Gastrocnemius medialis (tissue), 4 donors: ENCODE data around the gene SLC25A36. TPM values are rescaled to one million over a fixed set of nuclear protein-coding genes. Genes with fewer than 3 reads are reported as not detected.
"Not testable (repeated sequence)": the region's sequence is repeated elsewhere in the genome, so short reads cannot be mapped to it uniquely, and the experiment has no call there.

ENCODE experiments used
- ATAC-seq, 2 donors: fragments of 150-250 bp; one replicate each; pipeline ENCODE4 v1.9.1; 2016
- DNase-seq, 2 donors: peaks; one replicate each; pipeline ENCODE4 v3.0.0-alpha.2; 2019
- H3K27ac ChIP-seq, 4 donors: fragments of 200-600 bp; sonication (generic); 1 replicate in 1 of 4; 2 replicates in 3 of 4; pipeline ENCODE4 v1.5.1; 2016 to 2018; ENCODE audit warnings: mild to moderate bottlenecking in 2 of 4, moderate library complexity in 1 of 4
- H3K27me3 ChIP-seq, 3 donors: fragments of 200-600 bp; sonication (generic) in 2 of 3; 1 replicate in 1 of 3; 2 replicates in 2 of 3; pipeline versions ENCODE4 v1.5.1 to v1.6.0; 2016 to 2019; ENCODE audit warnings: mild to moderate bottlenecking in 1 of 3, moderate library complexity in 1 of 3
- H3K36me3 ChIP-seq, 2 donors: fragments of 200-600 bp; sonication (generic) in 1 of 2; one replicate each; pipeline ENCODE4 v1.5.1; 2017 to 2018
- H3K4me1 ChIP-seq, 2 donors: fragments of 200-600 bp; sonication (generic) in 1 of 2; one replicate each; pipeline ENCODE4 v1.5.1; 2016 to 2017; ENCODE audit warnings: mild to moderate bottlenecking in 2 of 2
- H3K4me3 ChIP-seq, 4 donors: fragments of 200-600 bp; sonication (generic) in 3 of 4; 1 replicate in 1 of 4; 2 replicates in 3 of 4; pipeline ENCODE4 v1.5.1; 2016 to 2019; ENCODE audit warnings: mild to moderate bottlenecking in 2 of 4
- H3K9me3 ChIP-seq, 3 donors: fragments of 200-600 bp; sonication (generic) in 2 of 3; 1 replicate in 1 of 3; 2 replicates in 2 of 3; pipeline ENCODE4 v1.5.1; 2016 to 2019
- POLR2A ChIP-seq, 2 donors: fragments of 450-650 bp; IDR thresholded peaks; one replicate each; pipeline ENCODE4 v1.6.1; 2017; ENCODE audit warnings: antibody characterized with exemption in 2 of 2, mild to moderate bottlenecking in 2 of 2, moderate library complexity in 2 of 2
- in situ Hi-C, 4 donors: fragments of 200-750 bp; cut with MboI; loops; one replicate each; pipeline versions ENCODE4 v1.15.0 to v1.8.0; 2017; ENCODE audit warnings: low sequenced_read_pairs in 4 of 4
- intact Hi-C: fragments of 100-400 bp; cut with DNase I; formaldehyde crosslinking; loops from one replicate; pipeline ENCODE4 v1.15.1; 2023; ENCODE audit warnings: low total_unique reads
- total RNA-seq, 4 donors: library from RNA; depleted of rRNA; stranded (reverse); fragments of >200 nt; gene quantifications; one replicate each; pipeline versions ENCODE4 v1.1.0 to v1.2.3, GENCODE V29; 2016
- TF ChIP-seq, protein P1 (sequence below), 5 experiments: fragments of 450-650 bp in 3 of 5; fragments of 200-600 bp in 2 of 5; sonication (generic) in 2 of 5; IDR thresholded peaks in 4 of 5; conservative IDR thresholded peaks in 1 of 5; 1 replicate in 4 of 5; 2 replicates in 1 of 5; pipeline ENCODE4 v1.5.1; 2016 to 2019; ENCODE audit warnings: antibody characterized with exemption in 5 of 5, mild to moderate bottlenecking in 3 of 5, moderate library complexity in 3 of 5

The SLC25A36 gene
- total RNA-seq, 4 donors from 2014 or later: 17.3 to 74.7 (median 35.0) TPM

DNA sequence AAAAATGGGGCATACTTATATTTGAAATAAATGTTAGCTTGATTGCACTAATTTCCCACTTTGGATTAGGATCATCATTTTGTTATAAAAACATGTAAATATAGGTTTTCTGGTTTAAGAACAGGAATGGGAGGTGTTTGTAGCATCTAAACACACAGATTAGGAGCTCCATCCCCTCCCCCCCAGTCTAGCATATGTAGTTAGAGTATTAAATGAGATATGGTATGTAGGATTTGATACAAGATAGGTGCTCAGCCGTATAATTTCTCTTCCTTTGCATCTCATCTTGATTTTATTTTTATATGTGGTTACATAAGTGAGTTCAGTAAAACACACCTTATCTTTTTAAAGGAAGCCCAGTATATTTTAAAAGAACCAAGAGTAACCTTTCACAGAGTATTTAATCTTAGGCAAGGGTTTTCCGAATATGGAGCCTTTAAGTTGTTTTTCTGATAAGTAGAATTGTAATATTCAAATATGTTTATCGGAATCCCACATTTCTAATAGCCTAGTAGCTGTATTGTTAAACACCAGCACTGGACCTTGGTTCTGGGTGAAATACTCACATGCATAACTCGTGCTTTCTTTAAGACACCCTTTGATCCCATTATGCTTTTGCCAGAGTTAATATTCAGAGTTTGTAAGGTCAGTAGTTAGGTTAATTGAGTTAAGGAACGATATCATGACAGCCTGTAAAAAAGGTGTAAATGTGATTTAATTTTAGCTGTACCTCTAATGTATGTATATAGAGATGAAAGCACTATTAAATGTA, 2.3 kb downstream of the SLC25A36 start:
- intact Hi-C loops: loop anchor here (5.0 kb wide), 1 partner anchor 298 kb away; no protein-coding TSS in a partner anchor
- in situ Hi-C loops: loop anchor here in 1 of 4 donors (25.0 kb wide), 1 partner anchor 468 kb away; no protein-coding TSS in a partner anchor
- H3K4me1 ChIP-seq: peaks cover 57 to 60% of the 10 kb centered on the region in 2 donors

DNA sequence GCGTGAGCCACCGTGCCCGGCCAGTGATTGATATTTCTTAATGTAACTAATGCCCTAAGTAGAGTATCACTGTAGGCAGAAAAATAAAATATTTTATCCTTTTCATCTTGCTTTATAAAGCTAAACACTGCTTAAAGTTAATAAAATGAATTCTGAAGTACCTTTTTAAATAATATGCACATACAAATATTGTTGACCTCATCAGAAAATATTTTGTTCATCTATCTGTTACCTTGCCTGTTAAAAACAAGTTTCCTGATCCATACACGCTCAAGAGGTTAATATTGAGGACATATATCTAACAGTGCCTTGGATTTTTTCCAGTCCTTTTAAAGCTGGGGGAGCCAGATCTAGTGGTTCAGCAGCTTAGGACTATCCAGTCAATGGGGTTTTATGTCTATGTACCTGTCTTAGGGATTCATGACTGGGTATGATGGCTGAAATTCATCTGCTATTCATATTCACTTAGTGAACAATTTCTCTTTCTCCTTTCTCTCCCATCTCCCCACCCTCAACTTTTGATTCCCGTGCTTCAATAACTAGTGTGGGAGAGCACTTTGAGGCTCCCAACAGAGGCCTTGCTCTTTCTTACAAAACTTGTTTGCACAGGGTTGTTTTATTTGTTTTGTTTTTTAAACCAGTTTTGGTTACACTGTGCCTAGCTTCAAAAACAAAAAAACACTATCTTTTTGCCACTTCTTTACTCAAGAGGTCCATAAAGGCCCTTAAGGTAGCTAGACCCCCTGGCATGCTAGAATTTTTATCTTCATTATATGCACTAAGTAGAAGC, 7.0 kb downstream of the SLC25A36 start:
- Histone ChIP-seq H3K4me3 (no peak overlapping the region), H3K36me3 (no peaks in the 10 kb centered on the region), H3K9me3 (no peaks in the 10 kb centered on the region), H3K27me3 (no peaks in the 10 kb centered on the region), H3K4me1 (peaks cover 79 to 82% of the 10 kb centered on the region in 2 donors), H3K27ac (peak overlapping the region in 3 of 4 donors; percentile 12 to 30 (median 15))
- no peak for TF ChIP-seq POLR2A (IDR thresholded peaks at IDR 0.05)
- TF ChIP-seq, protein P1, sequence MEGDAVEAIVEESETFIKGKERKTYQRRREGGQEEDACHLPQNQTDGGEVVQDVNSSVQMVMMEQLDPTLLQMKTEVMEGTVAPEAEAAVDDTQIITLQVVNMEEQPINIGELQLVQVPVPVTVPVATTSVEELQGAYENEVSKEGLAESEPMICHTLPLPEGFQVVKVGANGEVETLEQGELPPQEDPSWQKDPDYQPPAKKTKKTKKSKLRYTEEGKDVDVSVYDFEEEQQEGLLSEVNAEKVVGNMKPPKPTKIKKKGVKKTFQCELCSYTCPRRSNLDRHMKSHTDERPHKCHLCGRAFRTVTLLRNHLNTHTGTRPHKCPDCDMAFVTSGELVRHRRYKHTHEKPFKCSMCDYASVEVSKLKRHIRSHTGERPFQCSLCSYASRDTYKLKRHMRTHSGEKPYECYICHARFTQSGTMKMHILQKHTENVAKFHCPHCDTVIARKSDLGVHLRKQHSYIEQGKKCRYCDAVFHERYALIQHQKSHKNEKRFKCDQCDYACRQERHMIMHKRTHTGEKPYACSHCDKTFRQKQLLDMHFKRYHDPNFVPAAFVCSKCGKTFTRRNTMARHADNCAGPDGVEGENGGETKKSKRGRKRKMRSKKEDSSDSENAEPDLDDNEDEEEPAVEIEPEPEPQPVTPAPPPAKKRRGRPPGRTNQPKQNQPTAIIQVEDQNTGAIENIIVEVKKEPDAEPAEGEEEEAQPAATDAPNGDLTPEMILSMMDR (IDR thresholded peaks at IDR 0.05 in 4 of 5, conservative IDR thresholded peaks at IDR 0.05 in 1 of 5): no peak
- no peak for ATAC-seq
- no peak for DNase-seq
- intact Hi-C loops: no loop called here
- in situ Hi-C loops: loop anchor here in 1 of 4 donors (25.0 kb wide), 1 partner anchor 464 kb away; no protein-coding TSS in a partner anchor

More for the DNA sequence above, 2.3 kb downstream of the SLC25A36 start:
- no peak for DNase-seq
- no peak for ATAC-seq
- no peaks in the 10 kb centered on the region for H3K36me3 ChIP-seq
- peak overlapping the region; percentile 97 to 99 (median 99) for H3K27ac ChIP-seq
- no peaks in the 10 kb centered on the region for H3K27me3 ChIP-seq
- TF ChIP-seq POLR2A (IDR thresholded peaks at IDR 0.05): no peak
- H3K4me3 ChIP-seq: peak overlapping the region in 3 of 4 donors; percentile 66 to 96 (median 92)
- no peaks in the 10 kb centered on the region for H3K9me3 ChIP-seq

DNA sequence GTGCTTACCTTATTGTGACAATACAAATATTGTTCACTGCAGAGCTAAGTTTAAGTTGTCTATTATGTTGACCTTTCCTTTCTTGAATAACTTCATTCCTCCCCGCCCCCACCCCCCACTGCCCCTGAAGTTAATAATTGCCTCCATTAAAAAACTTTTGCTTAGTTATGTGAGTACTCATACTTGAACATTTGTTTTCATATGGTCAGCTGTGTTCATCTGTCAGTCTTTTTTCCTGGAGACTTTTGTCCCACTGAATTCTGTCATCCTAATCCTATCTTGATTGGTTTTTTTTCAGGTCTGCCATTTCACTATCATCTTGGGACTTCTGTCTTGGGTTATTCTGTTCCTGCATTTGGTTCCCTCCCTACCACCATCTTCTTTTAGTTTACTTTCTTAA, 8.5 kb downstream of the SLC25A36 start:
- H3K4me1 ChIP-seq: peaks cover 64 to 82% of the 10 kb centered on the region in 2 donors
- ATAC-seq: no peak
- no peak overlapping the region for H3K4me3 ChIP-seq
- no peak for DNase-seq
- no peak for TF ChIP-seq POLR2A (IDR thresholded peaks at IDR 0.05)
- TF ChIP-seq, protein P1 (IDR thresholded peaks at IDR 0.05 in 4 of 5, conservative IDR thresholded peaks at IDR 0.05 in 1 of 5): no peak
- no peaks in the 10 kb centered on the region for H3K27me3 ChIP-seq
- no peaks in the 10 kb centered on the region for H3K9me3 ChIP-seq
- intact Hi-C loops (no loop called here), in situ Hi-C loops (no loop called here)
- no peaks in the 10 kb centered on the region for H3K36me3 ChIP-seq
- H3K27ac ChIP-seq: peak overlapping the region in 2 of 4 donors; percentile 23 to 30

DNA sequence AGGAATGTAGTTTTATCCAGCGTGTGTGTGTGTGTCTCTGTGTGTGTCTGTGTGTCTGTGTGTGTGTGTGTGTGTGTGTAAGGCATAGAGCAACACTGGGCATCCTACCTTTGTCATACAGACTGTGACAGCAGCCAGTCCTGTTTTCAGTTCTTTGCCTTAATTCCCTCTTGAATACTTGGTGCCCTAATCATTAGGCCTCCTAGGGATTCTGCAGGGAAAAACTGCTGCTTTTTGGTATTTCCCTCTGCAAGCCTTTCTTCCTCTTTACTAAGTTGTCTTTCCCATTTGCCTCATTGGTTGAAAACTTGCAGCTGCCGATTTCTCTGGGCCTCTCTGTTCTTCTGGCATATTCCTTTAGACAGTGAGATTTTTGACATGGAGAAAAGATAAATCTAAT, 9.2 kb downstream of the SLC25A36 start:
- TF ChIP-seq POLR2A (IDR thresholded peaks at IDR 0.05): no peak
- TF ChIP-seq, protein P1 (IDR thresholded peaks at IDR 0.05 in 4 of 5, conservative IDR thresholded peaks at IDR 0.05 in 1 of 5): no peak
- Histone ChIP-seq H3K27me3 (no peaks in the 10 kb centered on the region), H3K27ac (no peak overlapping the region), H3K9me3 (no peaks in the 10 kb centered on the region), H3K4me3 (no peak overlapping the region), H3K4me1 (peaks cover 63 to 82% of the 10 kb centered on the region in 2 donors), H3K36me3 (no peaks in the 10 kb centered on the region)
- ATAC-seq (no peak), DNase-seq (no peak)
- in situ Hi-C loops (no loop called here), intact Hi-C loops (no loop called here)

DNA sequence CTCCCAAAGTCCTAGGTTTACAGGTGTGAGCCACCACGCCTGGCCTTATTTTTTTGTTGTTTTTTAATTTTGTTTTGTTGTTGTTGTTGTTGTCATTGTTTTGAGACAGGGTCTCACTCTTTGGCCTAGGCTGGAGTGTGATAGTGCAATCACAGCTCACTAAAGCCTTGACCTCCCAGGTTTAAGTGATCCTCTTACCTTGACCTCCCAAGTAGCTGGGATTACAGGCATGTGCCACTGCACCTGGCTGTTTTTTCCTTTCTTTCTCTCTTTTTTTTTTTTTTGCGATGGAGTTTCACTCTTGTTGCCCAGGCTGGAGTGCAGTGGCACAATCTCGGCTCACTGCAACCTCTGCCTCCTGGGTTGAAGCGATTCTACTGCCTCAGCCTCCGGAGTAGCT, 10.1 kb downstream of the SLC25A36 start:
- Histone ChIP-seq H3K4me1 (peaks cover 63 to 85% of the 10 kb centered on the region in 2 donors), H3K27ac (peak overlapping the region; percentile 57 to 78 (median 66))
- H3K4me3 ChIP-seq, H3K9me3 ChIP-seq, H3K36me3 ChIP-seq, H3K27me3 ChIP-seq, in situ Hi-C loops, DNase-seq, ATAC-seq: not testable (repeated sequence)
- intact Hi-C loops: loop anchor here (2.0 kb wide), 1 partner anchor 27 kb away; no protein-coding TSS in a partner anchor
